SK-N-SH treated with all-trans-retinoic acid at 6 μM for 48 hours (cell line): ENCODE data around the gene MCM3.

Experiments
- ATAC-seq: fragments of 200-7000 bp; cut with Tn5 transposase; 3 replicates; pipeline ENCODE4 v1.9.1; 2020; ENCODE audit warnings: mild to moderate bottlenecking, moderate library complexity
- ARNTL ChIP-seq: fragments of 450-650 bp; formaldehyde crosslinking; IDR thresholded peaks from 2 replicates; pipeline ENCODE4 v1.5.0; 2020; ENCODE audit warnings: low read depth, mild to moderate bottlenecking, moderate library complexity, borderline replicate concordance
- CREB5 ChIP-seq: fragments of 250-450 bp; sonication (Bioruptor Pico); IDR thresholded peaks from 2 replicates; pipeline ENCODE4 v1.5.1; 2020; ENCODE audit warnings: low read depth, mild to moderate bottlenecking, moderate library complexity
- CSDC2 ChIP-seq: fragments of 250-450 bp; sonication (Bioruptor Pico); IDR thresholded peaks from 2 replicates; pipeline ENCODE4 v1.5.0; 2020; ENCODE audit warnings: mild to moderate bottlenecking, moderate library complexity
- CSRNP3 ChIP-seq: fragments of 250-450 bp; sonication (Bioruptor Pico); IDR thresholded peaks from 2 replicates; pipeline ENCODE4 v1.5.1; 2021; ENCODE audit warnings: mild to moderate bottlenecking, moderate library complexity
- ESRRG ChIP-seq: fragments of 250-450 bp; sonication (Bioruptor Pico); IDR thresholded peaks from 2 replicates; pipeline ENCODE4 v1.6.1; 2021; ENCODE audit warnings: mild to moderate bottlenecking
- GLIS3 ChIP-seq: fragments of 250-450 bp; sonication (Bioruptor Pico); IDR thresholded peaks from 2 replicates; pipeline ENCODE4 v1.5.0; 2020; ENCODE audit warnings: mild to moderate bottlenecking, moderate library complexity
- ISL1 ChIP-seq: fragments of 250-450 bp; sonication (Bioruptor Pico); IDR thresholded peaks from 2 replicates; pipeline ENCODE4 v2.1.2; 2022; ENCODE audit warnings: mild to moderate bottlenecking, moderate library complexity
- OSR1 ChIP-seq: fragments of 250-450 bp; sonication (Bioruptor Pico); IDR thresholded peaks from 2 replicates; pipeline ENCODE4 v1.8.0; 2022; ENCODE audit warnings: moderate library complexity, mild to moderate bottlenecking, inconsistent platforms
- PATZ1 ChIP-seq: fragments of 250-450 bp; sonication (Bioruptor Pico); IDR thresholded peaks from 2 replicates; pipeline ENCODE4 v1.8.0; 2020; ENCODE audit warnings: mild to moderate bottlenecking, moderate library complexity, borderline replicate concordance
- POU6F1 ChIP-seq: fragments of 250-450 bp; sonication (Bioruptor Pico); IDR thresholded peaks from 2 replicates; pipeline ENCODE4 v1.8.0; 2021; ENCODE audit warnings: low read depth, mild to moderate bottlenecking, moderate library complexity, borderline replicate concordance
- PPARA ChIP-seq: fragments of 250-450 bp; sonication (Bioruptor Pico); IDR thresholded peaks from 2 replicates; pipeline ENCODE4 v1.5.0; 2020; ENCODE audit warnings: mild to moderate bottlenecking, borderline replicate concordance
- RARB ChIP-seq: fragments of 250-450 bp; sonication (Bioruptor Pico); IDR thresholded peaks from 2 replicates; pipeline ENCODE4 v1.8.0; 2021; ENCODE audit warnings: mild to moderate bottlenecking, moderate library complexity
- SNAI2 ChIP-seq: fragments of 250-450 bp; sonication (Bioruptor Pico); IDR thresholded peaks from 2 replicates; pipeline ENCODE4 v1.5.0; 2020; ENCODE audit warnings: mild to moderate bottlenecking, moderate library complexity
- TSHZ2 ChIP-seq: fragments of 250-450 bp; sonication (Bioruptor Pico); IDR thresholded peaks from 2 replicates; pipeline ENCODE4 v1.5.0; 2020; ENCODE audit warnings: mild to moderate bottlenecking, moderate library complexity
- ZC3H10 ChIP-seq: fragments of 250-450 bp; sonication (Bioruptor Pico); IDR thresholded peaks from 2 replicates; pipeline ENCODE4 v1.5.1; 2021; ENCODE audit warnings: mild to moderate bottlenecking, moderate library complexity
- ZFP3 ChIP-seq: fragments of 250-450 bp; sonication (Bioruptor Pico); IDR thresholded peaks from 2 replicates; pipeline ENCODE4 v1.5.0; 2020; ENCODE audit warnings: mild to moderate bottlenecking, moderate library complexity
- ZFP30 ChIP-seq: fragments of 450-650 bp; formaldehyde crosslinking; IDR thresholded peaks from 2 replicates; pipeline ENCODE4 v1.5.0; 2022; ENCODE audit warnings: mild to moderate bottlenecking, moderate library complexity
- ZNF565 ChIP-seq: fragments of 450-650 bp; formaldehyde crosslinking; conservative IDR thresholded peaks from 2 replicates; pipeline ENCODE4 v1.5.0; 2020; ENCODE audit warnings: low read depth, mild to moderate bottlenecking, moderate library complexity
- ZNF70 ChIP-seq: fragments of 450-650 bp; formaldehyde crosslinking; IDR thresholded peaks from 2 replicates; pipeline ENCODE4 v1.5.0; 2020; ENCODE audit warnings: mild to moderate bottlenecking, moderate library complexity
- ZNF8 ChIP-seq: fragments of 450-650 bp; formaldehyde crosslinking; IDR thresholded peaks from 2 replicates; pipeline ENCODE4 v1.5.0; 2020; ENCODE audit warnings: mild to moderate bottlenecking, moderate library complexity

The MCM3 gene

GRCh38 chr6:52305948-52306767 lies 21.6 kb upstream of the MCM3 start:
- TF ChIP-seq CSDC2 (CRISPR knock-in tag), result no peak
- no peak for TF ChIP-seq ZFP30 (CRISPR knock-in tag)
- no peak for TF ChIP-seq ARNTL (CRISPR knock-in tag)
- TF ChIP-seq RARB (CRISPR knock-in tag), result no peak
- TF ChIP-seq PPARA, result no peak
- TF ChIP-seq PATZ1, result no peak
- no peak for TF ChIP-seq SNAI2 (CRISPR knock-in tag)
- TF ChIP-seq POU6F1 (CRISPR knock-in tag), result no peak
- no peak for TF ChIP-seq ISL1 (CRISPR knock-in tag)
- no peak for TF ChIP-seq TSHZ2 (CRISPR knock-in tag)
- no peak for TF ChIP-seq ESRRG
- no peak for TF ChIP-seq OSR1 (CRISPR knock-in tag)
- TF ChIP-seq ZNF70 (CRISPR knock-in tag), result no peak
- TF ChIP-seq ZC3H10 (CRISPR knock-in tag), result no peak
- TF ChIP-seq ZFP3 (CRISPR knock-in tag), result no peak
- no peak for TF ChIP-seq CREB5 (CRISPR knock-in tag)
- no peak for ATAC-seq

- no peak for TF ChIP-seq ZNF565 (CRISPR knock-in tag)
- no peak for TF ChIP-seq ZNF8
- no peak for ATAC-seq
These were observed 20.9 kb upstream of the MCM3 start for GRCh38 chr6:52305411-52305810.

GRCh38 chr6:52304983-52305390 lies 20.4 kb upstream of the MCM3 start:
- peak; percentile 57; the same call in 2 of the 3 replicates for ATAC-seq
- no peak for TF ChIP-seq RARB (CRISPR knock-in tag)
- TF ChIP-seq SNAI2 (CRISPR knock-in tag), result no peak
- TF ChIP-seq ISL1 (CRISPR knock-in tag), result no peak
- no peak for TF ChIP-seq CREB5 (CRISPR knock-in tag)
- TF ChIP-seq ZFP3 (CRISPR knock-in tag), result no peak
- TF ChIP-seq PPARA, result no peak
- no peak for TF ChIP-seq CSRNP3 (CRISPR knock-in tag)
- no peak for TF ChIP-seq POU6F1 (CRISPR knock-in tag)
- no peak for TF ChIP-seq ZFP30 (CRISPR knock-in tag)
- TF ChIP-seq GLIS3, result no peak
